Thyroid gland (tissue), 4 donors: ENCODE data around the gene LOXL1.

Source experiments
- CTCF ChIP-seq, 6 experiments: fragments of 200-600 bp in 3 of 6; fragments of 450-650 bp in 3 of 6; sonication (generic) in 3 of 6; IDR thresholded peaks; one replicate each; pipeline ENCODE4 v1.5.1; 2016 to 2019; ENCODE audit warnings: antibody characterized with exemption in 6 of 6, mild to moderate bottlenecking in 2 of 6, inconsistent platforms in 1 of 6, moderate library complexity in 1 of 6
- POLR2A ChIP-seq, 2 donors: fragments of 450-650 bp; IDR thresholded peaks; one replicate each; pipeline ENCODE4 v1.6.1; 2017; ENCODE audit warnings: antibody characterized with exemption in 2 of 2, mild to moderate bottlenecking in 2 of 2, moderate library complexity in 1 of 2

- TF ChIP-seq CTCF (IDR thresholded peaks at IDR 0.05) (no peak), POLR2A (IDR thresholded peaks at IDR 0.05) (no peak)
These were observed 22.1 kb downstream of the LOXL1 start for GRCh38 chr15:73948396-73948795.
